ENCODE results near the gene PRKACA.

DNA sequence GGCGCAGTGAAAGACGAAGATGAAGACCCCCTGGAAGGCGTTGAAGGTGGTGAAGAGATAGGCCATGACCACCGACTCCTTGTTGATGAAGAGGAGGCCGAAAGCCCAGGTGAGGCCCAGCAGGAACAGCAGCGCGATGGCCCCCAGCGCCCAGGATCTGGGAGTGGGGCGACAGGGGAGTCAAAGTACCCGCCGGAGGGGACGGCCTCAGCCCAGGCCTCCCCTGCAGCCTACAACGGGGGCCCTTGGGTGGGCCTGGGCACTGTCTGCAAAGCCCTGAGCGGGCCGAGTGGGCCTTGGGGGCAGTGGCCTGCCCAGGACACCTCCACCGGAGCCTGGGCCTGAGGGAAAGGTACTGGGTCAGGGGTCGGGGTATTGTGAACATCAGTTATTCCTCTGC, 37.8 kb upstream of the PRKACA start:
- TF ChIP-seq ARNT (IDR thresholded peaks at IDR 0.05) (no peak), HDGF (IDR thresholded peaks at IDR 0.05; ENCODE audit: borderline replicate concordance) (no peak), FOXK2 (IDR thresholded peaks at IDR 0.05) (no peak), L3MBTL2 (conservative IDR thresholded peaks at IDR 0.05) (no peak), ELF4 (IDR thresholded peaks at IDR 0.05) (no peak), ZNF384 (IDR thresholded peaks at IDR 0.05) (no peak)
- TF ChIP-seq, protein P1, sequence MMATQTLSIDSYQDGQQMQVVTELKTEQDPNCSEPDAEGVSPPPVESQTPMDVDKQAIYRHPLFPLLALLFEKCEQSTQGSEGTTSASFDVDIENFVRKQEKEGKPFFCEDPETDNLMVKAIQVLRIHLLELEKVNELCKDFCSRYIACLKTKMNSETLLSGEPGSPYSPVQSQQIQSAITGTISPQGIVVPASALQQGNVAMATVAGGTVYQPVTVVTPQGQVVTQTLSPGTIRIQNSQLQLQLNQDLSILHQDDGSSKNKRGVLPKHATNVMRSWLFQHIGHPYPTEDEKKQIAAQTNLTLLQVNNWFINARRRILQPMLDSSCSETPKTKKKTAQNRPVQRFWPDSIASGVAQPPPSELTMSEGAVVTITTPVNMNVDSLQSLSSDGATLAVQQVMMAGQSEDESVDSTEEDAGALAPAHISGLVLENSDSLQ (IDR thresholded peaks at IDR 0.05), result no peak
